ENCODE results near the gene FAM20C.

FAM20C gene

DNA sequence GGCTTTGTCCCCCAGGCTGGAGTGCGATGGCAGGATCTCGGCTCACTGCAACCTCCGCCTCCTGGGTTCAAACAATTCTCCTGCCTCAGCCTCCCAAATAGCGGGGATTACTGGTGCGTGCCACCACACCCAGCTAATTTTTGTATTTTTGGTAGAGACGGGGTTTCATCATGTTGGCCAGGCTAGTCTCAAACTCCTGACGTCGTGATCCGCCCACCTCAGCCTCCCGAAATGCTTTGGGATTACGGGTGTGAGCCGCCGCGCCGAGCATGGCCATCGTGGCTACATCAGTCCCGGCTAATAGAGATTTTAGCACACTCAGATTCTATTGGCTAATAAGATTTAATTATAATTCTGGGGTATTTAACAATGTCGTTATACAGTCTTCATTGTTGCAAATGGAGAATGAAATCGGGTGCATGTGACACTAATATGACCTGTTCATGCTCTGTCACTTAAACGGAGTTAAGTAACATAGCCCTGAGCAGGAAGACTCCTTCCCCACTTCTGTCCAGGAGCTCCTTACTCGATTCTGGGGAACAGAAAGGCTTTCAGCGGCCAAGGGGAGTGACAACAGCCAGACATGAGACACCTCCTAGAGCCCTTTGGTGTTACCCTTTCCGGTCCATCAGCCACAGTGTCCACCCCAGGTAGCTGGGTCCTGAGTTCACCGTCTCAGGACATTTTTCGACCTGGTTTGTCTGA, 40.9 kb upstream of the FAM20C start:
- Histone ChIP-seq H3K9me3 (ENCODE audit: control insufficient read depth in 1 of 2, low read length in 2 of 2) (no peaks in the 10 kb centered on the region), H3K36me3 (ENCODE audit: control insufficient read depth in 1 of 2, insufficient read depth in 2 of 2, low read length in 2 of 2) (no peaks in the 10 kb centered on the region), H3K27me3 (ENCODE audit: control insufficient read depth in 1 of 2, insufficient read depth in 2 of 2, low read length in 2 of 2) (no peaks in the 10 kb centered on the region), H3K27ac (ENCODE audit: low read depth, low read length) (no peak overlapping the region), H3K9ac (ENCODE audit: low read depth in 1 of 2, low read length in 2 of 2) (no peak overlapping the region), H3K4me1 (ENCODE audit: control insufficient read depth in 1 of 2, insufficient read depth in 2 of 2, low read length in 2 of 2) (peaks cover 17 to 18% of the 10 kb centered on the region in 2 donors), H3K4me3 (ENCODE audit: low read depth in 1 of 2, low read length in 2 of 2) (no peak overlapping the region)

DNA sequence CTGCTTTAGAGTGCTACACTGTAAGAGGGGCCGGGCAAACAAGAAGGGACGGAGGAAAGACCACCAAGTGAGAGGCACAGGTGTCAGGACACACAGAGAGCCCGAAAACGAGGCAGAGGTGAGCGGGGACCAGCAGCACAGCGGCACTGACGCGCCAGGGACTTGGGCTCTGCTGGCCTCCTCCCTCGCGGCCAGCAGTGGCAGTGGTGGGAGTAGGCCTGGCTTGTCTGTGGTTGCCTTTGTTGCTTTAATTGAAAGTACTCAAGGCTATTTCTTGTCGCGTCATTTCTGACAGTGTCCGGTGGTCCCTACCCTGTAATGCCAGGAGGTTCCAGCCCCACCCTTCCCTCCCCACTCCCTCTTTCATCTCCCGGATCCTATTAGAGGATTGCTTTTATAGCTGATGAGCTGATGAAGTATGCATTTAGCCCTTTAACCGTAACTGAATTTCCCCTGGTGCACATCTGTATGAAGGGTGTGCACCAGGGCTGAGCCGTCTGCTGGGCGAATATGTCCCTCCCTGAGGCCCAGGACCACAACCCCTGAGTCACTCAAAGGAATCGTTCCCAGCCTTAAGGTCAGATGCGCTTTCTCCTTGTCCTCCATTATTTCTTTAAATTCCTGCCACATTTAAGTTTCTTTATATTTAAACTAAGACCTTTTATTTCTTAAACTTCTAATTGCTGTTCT, 39.5 kb upstream of the FAM20C start:
- no peaks in the 10 kb centered on the region for H3K27me3 ChIP-seq (ENCODE audit: control insufficient read depth in 1 of 2, insufficient read depth in 2 of 2, low read length in 2 of 2)
- no peaks in the 10 kb centered on the region for H3K36me3 ChIP-seq (ENCODE audit: control insufficient read depth in 1 of 2, insufficient read depth in 2 of 2, low read length in 2 of 2)
- no peaks in the 10 kb centered on the region for H3K9me3 ChIP-seq (ENCODE audit: control insufficient read depth in 1 of 2, low read length in 2 of 2)
- no peak overlapping the region for H3K4me3 ChIP-seq (ENCODE audit: low read depth in 1 of 2, low read length in 2 of 2)
- H3K9ac ChIP-seq (ENCODE audit: low read depth in 1 of 2, low read length in 2 of 2): no peak overlapping the region
- no peak overlapping the region for H3K27ac ChIP-seq (ENCODE audit: low read depth, low read length)
- H3K4me1 ChIP-seq (ENCODE audit: control insufficient read depth in 1 of 2, insufficient read depth in 2 of 2, low read length in 2 of 2): peaks cover 17 to 18% of the 10 kb centered on the region in 2 donors

DNA sequence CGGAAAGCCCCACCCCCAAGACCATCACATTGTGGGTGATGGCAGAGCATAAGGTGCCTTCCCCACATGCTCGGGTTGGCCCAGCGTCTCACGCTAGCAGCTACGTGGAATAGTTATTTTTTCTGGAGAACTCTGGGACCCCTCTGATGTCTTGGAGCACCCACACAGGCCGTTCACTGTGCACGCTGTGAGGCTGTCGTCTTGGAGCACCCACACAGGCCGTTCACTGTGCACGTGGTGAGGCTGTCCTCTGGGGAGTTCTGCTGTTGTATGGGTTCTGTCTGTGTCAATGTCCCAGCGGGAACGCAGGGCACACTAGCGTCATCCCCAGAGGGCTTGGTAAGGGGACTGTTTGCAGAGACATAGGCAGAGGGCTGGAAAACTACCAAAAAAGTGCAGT, 38.8 kb upstream of the FAM20C start:
- Histone ChIP-seq H3K36me3 (ENCODE audit: control insufficient read depth in 1 of 2, insufficient read depth in 2 of 2, low read length in 2 of 2) (no peaks in the 10 kb centered on the region), H3K9me3 (ENCODE audit: control insufficient read depth in 1 of 2, low read length in 2 of 2) (no peaks in the 10 kb centered on the region), H3K27me3 (ENCODE audit: control insufficient read depth in 1 of 2, insufficient read depth in 2 of 2, low read length in 2 of 2) (no peaks in the 10 kb centered on the region), H3K4me1 (ENCODE audit: control insufficient read depth in 1 of 2, insufficient read depth in 2 of 2, low read length in 2 of 2) (peaks cover 17 to 18% of the 10 kb centered on the region in 2 donors), H3K4me3 (ENCODE audit: low read depth in 1 of 2, low read length in 2 of 2) (no peak overlapping the region), H3K27ac (ENCODE audit: low read depth, low read length) (no peak overlapping the region), H3K9ac (ENCODE audit: low read depth in 1 of 2, low read length in 2 of 2) (no peak overlapping the region)

DNA sequence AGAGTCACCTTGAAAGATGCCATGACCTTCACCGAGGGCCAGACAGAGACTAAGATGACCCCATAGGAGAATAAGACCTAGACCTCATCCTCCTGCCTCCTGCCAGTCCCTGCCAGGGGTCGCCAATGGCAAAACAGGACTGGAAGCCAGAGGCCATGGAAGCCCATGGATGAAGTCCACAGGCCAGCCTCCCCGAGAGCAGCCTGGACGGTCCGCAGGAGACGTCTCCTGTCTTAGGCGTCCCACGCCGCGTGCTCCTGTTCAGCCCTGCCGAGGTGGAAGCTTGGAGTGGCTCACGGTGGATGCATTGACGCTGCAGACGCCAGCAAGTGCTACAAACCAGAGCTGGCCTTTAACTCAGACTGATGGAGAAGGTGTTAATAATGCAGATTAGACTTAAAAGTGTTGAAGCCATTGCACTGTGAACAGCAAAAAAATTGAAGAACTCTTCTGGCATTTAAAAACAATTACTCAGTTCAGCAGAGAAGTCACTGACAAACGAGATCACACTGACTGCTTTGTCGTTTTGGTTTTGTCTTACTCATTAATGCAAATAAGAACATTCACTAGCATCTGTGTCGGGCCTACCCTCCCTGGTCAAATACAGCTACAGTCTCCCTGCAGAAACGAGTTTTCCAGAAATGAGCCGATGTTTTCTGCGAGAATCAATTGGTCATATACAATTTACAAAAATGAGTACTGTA, 38.1 kb upstream of the FAM20C start:
- peaks cover 17 to 18% of the 10 kb centered on the region in 2 donors for H3K4me1 ChIP-seq (ENCODE audit: control insufficient read depth in 1 of 2, insufficient read depth in 2 of 2, low read length in 2 of 2)
- no peak overlapping the region for H3K9ac ChIP-seq (ENCODE audit: low read depth in 1 of 2, low read length in 2 of 2)
- H3K9me3 ChIP-seq (ENCODE audit: control insufficient read depth in 1 of 2, low read length in 2 of 2): no peaks in the 10 kb centered on the region
- no peak overlapping the region for H3K4me3 ChIP-seq (ENCODE audit: low read depth in 1 of 2, low read length in 2 of 2)
- no peak overlapping the region for H3K27ac ChIP-seq (ENCODE audit: low read depth, low read length)
- H3K36me3 ChIP-seq (ENCODE audit: control insufficient read depth in 1 of 2, insufficient read depth in 2 of 2, low read length in 2 of 2): no peaks in the 10 kb centered on the region
- H3K27me3 ChIP-seq (ENCODE audit: control insufficient read depth in 1 of 2, insufficient read depth in 2 of 2, low read length in 2 of 2): no peaks in the 10 kb centered on the region

DNA sequence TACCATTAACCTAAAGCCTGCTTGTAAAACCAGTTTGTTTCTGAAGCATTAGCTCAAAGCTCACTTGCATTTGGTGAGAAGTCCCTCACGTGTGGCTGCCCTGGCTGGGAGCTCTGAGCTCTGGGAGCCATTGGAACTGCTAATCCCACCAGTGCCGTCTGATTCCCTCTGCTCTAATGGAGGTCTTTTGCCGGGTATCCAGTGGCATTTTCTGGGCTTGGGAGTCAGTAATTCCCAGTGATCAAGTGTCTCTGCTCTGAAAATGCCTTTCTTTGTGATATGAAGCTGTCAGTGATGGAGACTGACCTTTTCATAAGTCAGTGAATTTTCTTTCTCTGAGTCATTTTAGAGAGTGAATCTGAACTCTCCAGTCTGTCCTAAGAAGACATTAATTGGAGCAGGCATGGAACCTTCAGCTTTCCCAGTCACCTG, 36.9 kb upstream of the FAM20C start:
- H3K27me3 ChIP-seq (ENCODE audit: control insufficient read depth in 1 of 2, insufficient read depth in 2 of 2, low read length in 2 of 2): no peaks in the 10 kb centered on the region
- H3K27ac ChIP-seq (ENCODE audit: low read depth, low read length): no peak overlapping the region
- no peak overlapping the region for H3K4me3 ChIP-seq (ENCODE audit: low read depth in 1 of 2, low read length in 2 of 2)
- no peak overlapping the region for H3K9ac ChIP-seq (ENCODE audit: low read depth in 1 of 2, low read length in 2 of 2)
- no peaks in the 10 kb centered on the region for H3K9me3 ChIP-seq (ENCODE audit: control insufficient read depth in 1 of 2, low read length in 2 of 2)
- no peaks in the 10 kb centered on the region for H3K36me3 ChIP-seq (ENCODE audit: control insufficient read depth in 1 of 2, insufficient read depth in 2 of 2, low read length in 2 of 2)
- H3K4me1 ChIP-seq (ENCODE audit: control insufficient read depth in 1 of 2, insufficient read depth in 2 of 2, low read length in 2 of 2): peaks cover 7 to 11% of the 10 kb centered on the region in 2 donors

DNA sequence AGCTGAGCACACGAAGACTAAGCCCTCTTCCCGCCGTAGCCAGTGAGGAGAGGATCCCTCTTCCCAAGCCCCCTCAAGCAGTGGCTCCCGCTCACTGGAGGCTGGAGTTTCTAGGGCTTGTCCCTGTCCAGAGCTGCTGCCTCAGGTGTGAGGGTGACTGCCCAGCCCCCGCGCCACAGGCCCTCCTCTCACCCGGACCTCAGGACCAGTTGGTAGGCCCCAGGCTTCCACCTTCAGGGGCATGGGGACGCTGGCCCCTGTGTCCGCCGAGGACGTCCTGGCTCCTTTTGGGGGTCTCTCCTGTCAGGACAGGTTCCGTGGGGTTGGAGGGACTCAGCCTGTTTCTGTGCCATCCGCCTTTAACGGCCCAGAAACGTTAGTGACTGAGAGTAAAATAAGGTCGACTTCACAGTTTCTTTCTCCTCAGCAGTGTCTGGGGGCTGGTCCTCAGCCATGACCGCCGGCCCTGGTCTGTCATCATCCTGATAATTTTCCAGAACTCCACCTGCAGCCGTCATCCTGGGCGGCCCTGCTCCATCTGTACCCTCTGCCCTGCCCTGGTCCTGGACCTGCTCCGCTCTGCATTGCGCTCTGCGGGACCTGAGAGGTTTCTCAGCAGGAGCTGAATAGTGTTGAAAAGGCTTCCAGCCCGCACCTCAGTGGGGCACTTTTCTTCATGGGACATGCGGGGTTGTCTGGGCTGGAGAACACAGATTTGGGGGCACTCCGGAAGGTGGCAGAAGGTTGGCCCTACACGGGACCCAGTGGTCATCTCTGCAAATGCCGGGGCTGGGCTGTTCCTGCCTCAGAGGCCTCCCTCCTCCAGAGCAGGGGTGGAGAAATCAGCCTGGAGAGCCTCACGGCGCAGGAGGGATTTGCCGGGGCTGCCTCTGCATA, 36.0 kb upstream of the FAM20C start:
- H3K4me1 ChIP-seq (ENCODE audit: control insufficient read depth in 1 of 2, insufficient read depth in 2 of 2, low read length in 2 of 2): peaks cover 5 to 13% of the 10 kb centered on the region in 2 donors
- no peak overlapping the region for H3K27ac ChIP-seq (ENCODE audit: low read depth, low read length)
- no peaks in the 10 kb centered on the region for H3K36me3 ChIP-seq (ENCODE audit: control insufficient read depth in 1 of 2, insufficient read depth in 2 of 2, low read length in 2 of 2)
- no peaks in the 10 kb centered on the region for H3K9me3 ChIP-seq (ENCODE audit: control insufficient read depth in 1 of 2, low read length in 2 of 2)
- no peak overlapping the region for H3K9ac ChIP-seq (ENCODE audit: low read depth in 1 of 2, low read length in 2 of 2)
- H3K4me3 ChIP-seq (ENCODE audit: low read depth in 1 of 2, low read length in 2 of 2): no peak overlapping the region
- H3K27me3 ChIP-seq (ENCODE audit: control insufficient read depth in 1 of 2, insufficient read depth in 2 of 2, low read length in 2 of 2): no peaks in the 10 kb centered on the region

DNA sequence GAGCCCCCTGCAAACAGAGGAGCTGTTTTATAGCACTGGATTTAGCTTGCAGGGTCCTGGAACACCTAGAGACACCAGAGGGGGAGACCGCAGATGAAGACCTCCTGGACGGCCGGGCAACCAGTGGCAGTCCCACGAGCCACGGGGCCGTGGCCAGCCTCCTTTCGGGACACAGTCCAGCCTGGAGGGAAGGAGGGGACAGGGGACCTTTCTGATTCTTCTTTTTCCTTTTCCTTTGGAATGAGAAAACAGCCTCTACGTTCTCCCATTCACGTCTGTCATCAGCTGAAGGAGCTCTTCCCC, 35.4 kb upstream of the FAM20C start:
- H3K27ac ChIP-seq (ENCODE audit: low read depth, low read length): no peak overlapping the region

DNA sequence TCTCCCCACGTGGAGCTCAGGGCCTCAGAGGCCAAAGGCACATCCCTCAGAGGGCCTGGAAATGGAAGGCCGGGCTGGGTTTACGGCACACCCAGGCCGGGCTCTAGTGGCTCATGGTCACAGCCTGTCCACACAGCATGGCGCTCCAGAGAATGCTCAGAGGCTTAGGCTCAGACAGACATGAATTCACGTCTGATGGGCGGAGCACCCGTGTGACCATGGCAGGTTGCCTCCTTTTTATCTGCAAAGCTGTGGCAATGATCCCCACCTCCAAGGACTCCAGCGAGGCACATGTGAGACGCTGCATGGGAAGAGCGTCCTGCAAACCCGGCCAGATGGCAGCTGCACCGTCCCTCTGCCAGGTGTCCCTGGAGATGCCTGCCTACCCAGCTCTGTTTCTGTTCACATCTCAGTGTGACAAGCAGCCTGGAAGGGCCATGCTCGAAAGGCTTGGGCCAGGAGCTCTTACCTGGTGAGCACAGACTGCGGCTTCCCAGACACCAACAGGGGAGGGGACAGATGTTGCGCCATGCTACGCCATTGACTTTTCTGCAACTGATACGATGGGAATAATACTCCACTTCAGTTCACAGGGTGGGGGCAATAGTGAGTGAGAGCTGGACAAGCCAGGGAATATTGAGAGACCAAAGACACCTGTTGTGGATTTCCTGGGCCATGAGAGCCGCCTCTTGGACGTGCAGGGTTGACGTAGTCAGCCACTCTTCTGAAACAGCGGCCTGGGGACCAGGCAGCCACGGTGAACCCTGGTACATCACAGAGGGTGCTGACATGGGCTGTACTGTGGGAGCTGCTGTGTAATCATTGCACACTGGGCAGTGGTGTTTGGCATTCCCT, 34.4 kb upstream of the FAM20C start:
- Histone ChIP-seq H3K27me3 (ENCODE audit: control insufficient read depth in 1 of 2, insufficient read depth in 2 of 2, low read length in 2 of 2) (no peaks in the 10 kb centered on the region), H3K9ac (ENCODE audit: low read depth in 1 of 2, low read length in 2 of 2) (no peak overlapping the region), H3K27ac (ENCODE audit: low read depth, low read length) (no peak overlapping the region), H3K9me3 (ENCODE audit: control insufficient read depth in 1 of 2, low read length in 2 of 2) (no peaks in the 10 kb centered on the region), H3K36me3 (ENCODE audit: control insufficient read depth in 1 of 2, insufficient read depth in 2 of 2, low read length in 2 of 2) (no peaks in the 10 kb centered on the region), H3K4me3 (ENCODE audit: low read depth in 1 of 2, low read length in 2 of 2) (no peak overlapping the region), H3K4me1 (ENCODE audit: control insufficient read depth in 1 of 2, insufficient read depth in 2 of 2, low read length in 2 of 2) (peaks cover 5 to 13% of the 10 kb centered on the region in 2 donors)

More for the DNA sequence above, 35.4 kb upstream of the FAM20C start:
- H3K4me1 ChIP-seq (ENCODE audit: control insufficient read depth in 1 of 2, insufficient read depth in 2 of 2, low read length in 2 of 2): peaks cover 5 to 13% of the 10 kb centered on the region in 2 donors
- no peaks in the 10 kb centered on the region for H3K27me3 ChIP-seq (ENCODE audit: control insufficient read depth in 1 of 2, insufficient read depth in 2 of 2, low read length in 2 of 2)
- no peak overlapping the region for H3K4me3 ChIP-seq (ENCODE audit: low read depth in 1 of 2, low read length in 2 of 2)
- H3K9ac ChIP-seq (ENCODE audit: low read depth in 1 of 2, low read length in 2 of 2): no peak overlapping the region
- no peaks in the 10 kb centered on the region for H3K36me3 ChIP-seq (ENCODE audit: control insufficient read depth in 1 of 2, insufficient read depth in 2 of 2, low read length in 2 of 2)
- no peaks in the 10 kb centered on the region for H3K9me3 ChIP-seq (ENCODE audit: control insufficient read depth in 1 of 2, low read length in 2 of 2)

DNA sequence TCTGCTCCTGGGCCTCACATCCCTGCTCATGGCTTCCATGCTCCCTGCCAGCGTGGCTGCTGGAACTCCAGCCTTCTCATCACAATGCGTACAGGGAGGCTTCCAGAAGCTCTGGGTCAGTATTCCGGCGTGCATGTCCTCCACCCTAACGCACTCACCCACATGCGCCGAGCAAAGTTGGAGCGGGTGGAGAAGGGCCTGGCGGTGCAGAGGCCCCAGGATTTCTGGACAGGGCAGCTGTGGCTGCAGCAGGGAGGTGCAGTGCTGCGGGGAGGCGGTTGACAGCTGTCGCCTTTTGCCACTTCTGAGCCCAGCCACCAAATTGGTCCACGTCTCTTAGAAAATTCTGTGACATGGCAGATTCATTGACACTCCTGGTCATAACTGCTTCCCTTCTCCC, 33.6 kb upstream of the FAM20C start:
- no peak overlapping the region for H3K9ac ChIP-seq (ENCODE audit: low read depth in 1 of 2, low read length in 2 of 2)
- H3K27me3 ChIP-seq (ENCODE audit: control insufficient read depth in 1 of 2, insufficient read depth in 2 of 2, low read length in 2 of 2): no peaks in the 10 kb centered on the region
- peaks cover 5 to 13% of the 10 kb centered on the region in 2 donors for H3K4me1 ChIP-seq (ENCODE audit: control insufficient read depth in 1 of 2, insufficient read depth in 2 of 2, low read length in 2 of 2)
- no peak overlapping the region for H3K27ac ChIP-seq (ENCODE audit: low read depth, low read length)
- no peaks in the 10 kb centered on the region for H3K9me3 ChIP-seq (ENCODE audit: control insufficient read depth in 1 of 2, low read length in 2 of 2)
- no peak overlapping the region for H3K4me3 ChIP-seq (ENCODE audit: low read depth in 1 of 2, low read length in 2 of 2)
- no peaks in the 10 kb centered on the region for H3K36me3 ChIP-seq (ENCODE audit: control insufficient read depth in 1 of 2, insufficient read depth in 2 of 2, low read length in 2 of 2)
